HepG2 (cell line): ENCODE data around the gene AFF4. TPM values are rescaled to one million over a fixed set of nuclear protein-coding genes. Genes with fewer than 3 reads are reported as not detected.

Experiments used
- ETV5 ChIP-seq: IDR thresholded peaks from 2 replicates; pipeline ENCODE4 v1.6.1; 2018; ENCODE audit warnings: missing biosample characterization, missing genetic modification reagents, inconsistent platforms, borderline replicate concordance
- GATA4 ChIP-seq: sonication (generic); IDR thresholded peaks from 2 replicates; pipeline ENCODE4 v1.6.1; 2016; ENCODE audit warnings: antibody characterized with exemption, low read depth, borderline replicate concordance
- KIAA2018 ChIP-seq: sonication (generic); formaldehyde crosslinking; IDR thresholded peaks from 2 replicates; pipeline ENCODE4 v1.5.0; 2020; ENCODE audit warnings: mild to moderate bottlenecking, missing genetic modification reagents, borderline replicate concordance
- RCOR2 ChIP-seq: IDR thresholded peaks from 2 replicates; pipeline ENCODE4 v1.6.1; 2016; ENCODE audit warnings: missing biosample characterization, missing genetic modification reagents
- SOX13 ChIP-seq, 3 experiments: fragments of 450-650 bp in 1 of 3; sonication (generic) in 1 of 3; formaldehyde crosslinking in 1 of 3; IDR thresholded peaks in 2 of 3; conservative IDR thresholded peaks in 1 of 3; 2 replicates each; pipeline versions ENCODE4 v1.5.0 to v1.6.1; 2016 to 2020; ENCODE audit warnings: antibody characterized with exemption in 1 of 3, mild to moderate bottlenecking in 1 of 3, missing compliant biosample characterization in 1 of 3, missing genetic modification reagents in 1 of 3, moderate library complexity in 1 of 3
- SRSF9 ChIP-seq: fragments of 200-400 bp; formaldehyde crosslinking; IDR thresholded peaks from 2 replicates; pipeline ENCODE4 v1.6.1; 2018; ENCODE audit warnings: borderline replicate concordance, mild to moderate bottlenecking, low read depth, low read length; ENCODE audit not compliant: insufficient read depth, poor library complexity, severe bottlenecking
- ZNF589 ChIP-seq: sonication (generic); formaldehyde crosslinking; conservative IDR thresholded peaks from 2 replicates; pipeline ENCODE4 v1.8.0; 2022; ENCODE audit warnings: mild to moderate bottlenecking, moderate library complexity, missing genetic modification reagents
- ZNF800 ChIP-seq: sonication (generic); formaldehyde crosslinking; IDR thresholded peaks from 2 replicates; pipeline ENCODE4 v1.4.0; 2020; ENCODE audit warnings: missing genetic modification reagents
- polyA plus RNA-seq, 8 experiments: library from polyadenylated mRNA; depleted of rRNA in 3 of 8; stranded (reverse) in 7 of 8; unstranded in 1 of 8; fragments of >200 nt; fragmentation: Illumina TruSeq in 4 of 8; extraction: Trizol in 4 of 8; gene quantifications; 2 replicates each; pipeline versions ENCODE4 v1.2.1 to v1.2.3, GENCODE V29; 2011 to 2016; ENCODE audit warnings: low read depth in 4 of 8, missing spikeins in 1 of 8, mixed read lengths in 1 of 8; ENCODE audit not compliant: insufficient read depth in 1 of 8
- total RNA-seq, 5 experiments: library from RNA; depleted of rRNA; stranded (reverse); fragments of >200 nt; fragmentation: Illumina TruSeq; extraction: Trizol; gene quantifications; 2 replicates each; pipeline ENCODE4 v1.2.3, GENCODE V29; 2016; ENCODE audit warnings: low read depth in 1 of 5
- TF ChIP-seq, protein P1 (sequence below): sonication (generic); formaldehyde crosslinking; IDR thresholded peaks from 2 replicates; pipeline ENCODE4 v1.4.0; 2020; ENCODE audit warnings: missing genetic modification reagents

AFF4 gene
- total and polyA plus RNA-seq, 2 of the 13 experiments (the other 11 are each of a cell fraction or from before 2014, with no cell fraction given), result 22.1 to 25.5 TPM

GRCh38 chr5:132837868-132838267 is 125.6 kb downstream of the AFF4 start (continued):
- no peak for TF ChIP-seq KIAA2018
- TF ChIP-seq ETV5, result peak; percentile 85; the same call in 1 of the 2 replicates
- no peak for TF ChIP-seq ZNF589 (CRISPR knock-in tag)
- peak; percentile 11; the same call in 1 of the 2 replicates for TF ChIP-seq SOX13 (IDR thresholded peaks at IDR 0.05)
- peak in 1 of 2 experiments; percentile 74; a peak in 1 of 4 replicates for TF ChIP-seq SOX13 (CRISPR knock-in tag; conservative IDR thresholded peaks at IDR 0.05 in 1 of 2, IDR thresholded peaks at IDR 0.05 in 1 of 2)
- TF ChIP-seq RCOR2, result peak; percentile 58; the same call in 1 of the 2 replicates
- TF ChIP-seq SRSF9, result no peak
- TF ChIP-seq ZNF800 (CRISPR knock-in tag), result no peak
- 0 out of 2 replicates have a peak, but pooled peaks have one; percentile 32 for TF ChIP-seq GATA4
- TF ChIP-seq, protein P1, sequence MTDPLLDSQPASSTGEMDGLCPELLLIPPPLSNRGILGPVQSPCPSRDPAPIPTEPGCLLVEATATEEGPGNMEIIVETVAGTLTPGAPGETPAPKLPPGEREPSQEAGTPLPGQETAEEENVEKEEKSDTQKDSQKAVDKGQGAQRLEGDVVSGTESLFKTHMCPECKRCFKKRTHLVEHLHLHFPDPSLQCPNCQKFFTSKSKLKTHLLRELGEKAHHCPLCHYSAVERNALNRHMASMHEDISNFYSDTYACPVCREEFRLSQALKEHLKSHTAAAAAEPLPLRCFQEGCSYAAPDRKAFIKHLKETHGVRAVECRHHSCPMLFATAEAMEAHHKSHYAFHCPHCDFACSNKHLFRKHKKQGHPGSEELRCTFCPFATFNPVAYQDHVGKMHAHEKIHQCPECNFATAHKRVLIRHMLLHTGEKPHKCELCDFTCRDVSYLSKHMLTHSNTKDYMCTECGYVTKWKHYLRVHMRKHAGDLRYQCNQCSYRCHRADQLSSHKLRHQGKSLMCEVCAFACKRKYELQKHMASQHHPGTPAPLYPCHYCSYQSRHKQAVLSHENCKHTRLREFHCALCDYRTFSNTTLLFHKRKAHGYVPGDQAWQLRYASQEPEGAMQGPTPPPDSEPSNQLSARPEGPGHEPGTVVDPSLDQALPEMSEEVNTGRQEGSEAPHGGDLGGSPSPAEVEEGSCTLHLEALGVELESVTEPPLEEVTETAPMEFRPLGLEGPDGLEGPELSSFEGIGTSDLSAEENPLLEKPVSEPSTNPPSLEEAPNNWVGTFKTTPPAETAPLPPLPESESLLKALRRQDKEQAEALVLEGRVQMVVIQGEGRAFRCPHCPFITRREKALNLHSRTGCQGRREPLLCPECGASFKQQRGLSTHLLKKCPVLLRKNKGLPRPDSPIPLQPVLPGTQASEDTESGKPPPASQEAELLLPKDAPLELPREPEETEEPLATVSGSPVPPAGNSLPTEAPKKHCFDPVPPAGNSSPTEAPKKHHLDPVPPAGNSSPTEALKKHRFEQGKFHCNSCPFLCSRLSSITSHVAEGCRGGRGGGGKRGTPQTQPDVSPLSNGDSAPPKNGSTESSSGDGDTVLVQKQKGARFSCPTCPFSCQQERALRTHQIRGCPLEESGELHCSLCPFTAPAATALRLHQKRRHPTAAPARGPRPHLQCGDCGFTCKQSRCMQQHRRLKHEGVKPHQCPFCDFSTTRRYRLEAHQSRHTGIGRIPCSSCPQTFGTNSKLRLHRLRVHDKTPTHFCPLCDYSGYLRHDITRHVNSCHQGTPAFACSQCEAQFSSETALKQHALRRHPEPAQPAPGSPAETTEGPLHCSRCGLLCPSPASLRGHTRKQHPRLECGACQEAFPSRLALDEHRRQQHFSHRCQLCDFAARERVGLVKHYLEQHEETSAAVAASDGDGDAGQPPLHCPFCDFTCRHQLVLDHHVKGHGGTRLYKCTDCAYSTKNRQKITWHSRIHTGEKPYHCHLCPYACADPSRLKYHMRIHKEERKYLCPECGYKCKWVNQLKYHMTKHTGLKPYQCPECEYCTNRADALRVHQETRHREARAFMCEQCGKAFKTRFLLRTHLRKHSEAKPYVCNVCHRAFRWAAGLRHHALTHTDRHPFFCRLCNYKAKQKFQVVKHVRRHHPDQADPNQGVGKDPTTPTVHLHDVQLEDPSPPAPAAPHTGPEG (CRISPR knock-in tag), result peak; percentile 33; the same call in 1 of the 2 replicates
